Activated CD8-positive, alpha-beta memory T cell treated with anti-CD3 and anti-CD28 coated beads for 4 hours (primary cell): Measurements from ENCODE around the gene TBC1D5.
"Not testable (repeated sequence)": the region's sequence is repeated elsewhere in the genome, so short reads cannot be mapped to it uniquely, and the experiment has no call there.

ENCODE experiments used
- DNase-seq, 2 donors: peaks; one replicate each; pipeline ENCODE4 v3.0.0-alpha.2; 2020; ENCODE audit warnings: low read depth in 2 of 2

Gene TBC1D5

GRCh38 chr3:17749281-17749680 is 6.8 kb upstream of the TBC1D5 start:
- DNase-seq: no peak

GRCh38 chr3:17747890-17748247 is 5.4 kb upstream of the TBC1D5 start:
- no peak for DNase-seq

GRCh38 chr3:17747174-17747889 is 4.9 kb upstream of the TBC1D5 start:
- DNase-seq: no peak

GRCh38 chr3:17745894-17746293 is 3.5 kb upstream of the TBC1D5 start:
- DNase-seq: no peak

DNA sequence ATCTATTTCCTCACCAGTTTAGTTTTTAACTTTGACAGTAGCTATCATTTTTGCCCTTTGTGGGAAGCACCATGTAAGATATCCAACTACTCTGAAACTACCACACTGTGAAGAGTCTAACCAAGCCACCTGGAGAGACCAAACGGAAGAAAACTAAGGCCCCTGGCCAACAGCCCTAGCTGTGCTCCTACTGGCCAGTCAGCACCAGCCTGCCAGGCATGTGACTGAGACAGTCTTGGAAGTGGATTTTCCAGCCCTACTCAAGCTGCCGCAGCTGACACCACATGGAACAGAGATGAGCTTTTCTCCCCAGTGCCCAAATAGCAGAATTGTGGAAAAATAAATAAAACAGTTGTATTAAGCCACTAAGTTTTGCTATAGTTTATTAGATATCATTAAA is 2.9 kb upstream of the TBC1D5 start:
- no peak for DNase-seq

GRCh38 chr3:17744693-17745092 is 2.3 kb upstream of the TBC1D5 start:
- no peak for DNase-seq

DNA sequence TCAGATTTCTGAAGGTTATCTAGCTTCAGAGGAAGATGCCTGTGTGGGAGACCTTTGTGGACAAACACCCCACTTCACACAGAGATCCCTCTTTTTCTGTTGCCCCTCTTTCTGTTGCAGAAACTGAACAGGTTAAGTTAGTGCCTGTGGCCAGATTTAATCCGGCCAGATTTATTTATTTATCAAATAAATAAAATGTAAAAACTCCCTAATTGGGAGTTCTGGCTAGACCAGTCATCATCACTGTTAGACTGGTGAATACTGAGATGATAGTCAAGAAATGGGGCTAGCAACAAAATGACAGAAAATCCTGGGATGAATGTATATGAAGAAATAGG is 1.2 kb upstream of the TBC1D5 start:
- DNase-seq: no peak

- no peak for DNase-seq
These were observed 638 bp upstream of the TBC1D5 start for GRCh38 chr3:17742880-17743657.

DNA sequence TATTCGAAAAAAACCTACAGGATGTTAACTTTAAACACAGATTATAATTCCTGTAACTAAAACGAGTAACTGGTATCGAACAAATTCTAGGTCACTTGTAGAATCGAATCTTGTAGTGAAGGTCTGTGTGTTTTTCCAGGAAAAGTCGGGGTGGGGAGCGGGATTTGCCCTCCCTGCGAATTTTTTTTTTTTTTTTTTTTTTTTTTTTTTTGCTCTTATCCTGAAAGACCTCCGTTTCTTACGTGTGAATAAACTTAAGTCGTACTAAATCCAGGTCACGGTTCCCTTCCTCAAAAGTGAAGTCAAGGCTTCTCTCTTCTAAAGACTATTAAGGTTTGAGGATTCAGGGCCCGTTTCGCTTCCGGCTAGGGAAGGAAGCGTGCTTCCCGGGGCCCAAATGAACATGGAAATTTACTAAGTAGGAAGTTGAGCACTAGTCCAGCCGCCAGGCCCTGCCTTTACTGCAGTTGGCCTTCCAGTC is 770 bp downstream of the TBC1D5 start:
- no peak for DNase-seq

DNA sequence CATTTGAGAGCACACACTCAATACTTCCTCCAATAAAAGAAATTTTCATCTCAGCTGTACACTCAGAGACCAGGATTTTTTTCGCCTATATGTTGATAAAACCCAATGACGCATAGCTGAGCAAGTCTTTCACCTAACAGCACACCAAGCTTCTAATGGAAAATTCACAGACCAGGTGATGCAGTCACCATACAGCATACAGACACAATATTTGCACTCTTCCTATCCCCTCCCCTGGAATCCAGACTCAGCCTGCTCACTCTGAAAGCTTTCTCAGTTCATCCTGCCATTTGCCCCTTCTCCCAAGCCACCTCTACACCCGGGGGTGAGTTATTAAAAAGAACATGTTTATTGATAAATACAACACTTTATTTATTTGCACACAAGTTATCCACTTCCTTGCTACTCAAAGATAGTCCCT is 1.7 kb downstream of the TBC1D5 start:
- DNase-seq: no peak

- DNase-seq: no peak
These were observed 3.5 kb downstream of the TBC1D5 start for GRCh38 chr3:17738921-17739320.

DNA sequence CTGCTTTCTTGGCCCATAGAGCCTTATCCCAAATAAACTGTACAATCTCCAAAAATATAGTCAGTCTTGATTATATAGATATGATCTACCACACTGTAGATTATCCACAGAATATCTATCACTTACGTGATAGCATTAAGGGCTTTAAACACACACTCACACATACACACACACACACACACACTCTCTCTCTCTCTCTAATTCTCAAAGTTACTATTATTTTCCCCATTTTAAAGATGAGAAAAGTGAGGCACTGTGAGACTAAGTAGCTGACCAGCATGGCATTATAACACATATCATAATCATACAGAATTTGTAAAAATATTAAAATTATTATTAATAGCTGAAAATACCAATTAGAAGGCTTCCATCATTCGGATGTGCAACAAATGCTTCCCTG is 4.2 kb downstream of the TBC1D5 start:
- DNase-seq: no peak

DNA sequence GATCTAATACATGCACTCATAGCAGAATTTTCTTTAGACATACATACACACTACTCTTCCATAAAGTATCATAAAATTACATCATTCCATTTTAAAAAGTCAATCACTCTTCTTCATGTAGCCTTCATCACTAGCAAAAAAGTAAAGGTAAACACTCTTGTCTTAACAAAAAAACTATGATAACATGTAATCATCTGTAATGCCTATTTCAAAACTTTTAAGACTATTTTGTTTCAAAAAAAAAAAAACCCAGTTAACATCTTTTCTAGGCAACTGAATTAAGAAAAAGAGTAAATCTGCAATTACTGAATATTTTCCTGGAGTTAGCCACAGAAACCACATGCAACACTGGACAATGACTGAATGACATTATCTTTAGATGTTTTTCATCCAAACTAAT is 4.8 kb downstream of the TBC1D5 start:
- no peak for DNase-seq

GRCh38 chr3:17735362-17735761 is 7.1 kb downstream of the TBC1D5 start:
- DNase-seq: not testable (repeated sequence)

GRCh38 chr3:17733768-17734167 is 8.7 kb downstream of the TBC1D5 start:
- DNase-seq: no peak

DNA sequence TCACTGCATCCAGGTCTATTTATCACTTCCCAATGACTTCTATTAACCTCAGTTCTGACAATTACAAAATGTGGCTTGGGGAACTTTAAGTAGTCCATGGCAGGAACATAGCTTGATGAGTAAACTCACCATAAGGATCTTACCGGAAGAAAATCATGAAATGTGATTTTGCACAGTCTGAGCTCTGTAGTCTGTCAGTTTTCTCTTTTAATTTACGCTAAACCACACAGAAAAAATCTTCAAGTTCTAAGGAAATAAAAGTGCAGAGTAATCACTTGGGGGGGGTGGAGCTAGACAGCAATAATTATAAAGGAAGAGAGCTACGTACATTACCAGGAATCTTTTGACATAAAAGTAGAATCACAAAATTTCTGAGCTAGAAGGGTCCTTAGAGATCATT is 9.2 kb downstream of the TBC1D5 start:
- DNase-seq: no peak

DNA sequence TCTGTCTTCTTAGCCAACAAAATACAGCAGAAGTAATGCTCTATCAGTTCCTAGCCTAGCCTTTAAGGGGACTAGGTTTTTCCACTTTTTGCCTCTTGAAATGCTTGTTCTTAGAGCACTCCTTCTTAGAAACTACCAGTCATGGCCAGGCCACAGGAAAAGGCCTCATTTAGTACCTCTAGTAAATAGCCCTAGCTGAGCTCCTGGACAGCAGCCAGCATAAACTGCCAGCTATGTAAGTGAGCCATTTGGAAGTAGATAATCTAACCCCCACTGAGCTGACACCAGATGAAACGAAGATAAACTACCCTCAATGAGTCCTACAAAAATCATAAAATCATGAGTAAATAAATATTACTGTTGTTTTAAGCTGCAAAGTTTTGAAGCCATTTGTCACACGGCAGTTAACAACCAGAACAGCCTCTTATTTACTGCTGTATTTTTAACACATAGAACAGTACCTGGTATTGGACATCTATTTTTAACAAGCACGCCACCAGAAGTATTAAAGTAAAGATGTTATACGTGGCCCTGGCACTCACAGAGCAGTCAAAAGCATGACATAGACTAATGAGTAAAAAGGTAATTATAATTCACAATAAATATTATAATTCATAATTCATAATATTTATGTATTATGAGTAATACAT is 12.0 kb downstream of the TBC1D5 start:
- DNase-seq: no peak

GRCh38 chr3:17726313-17726712 is 16.1 kb downstream of the TBC1D5 start:
- no peak for DNase-seq

GRCh38 chr3:17725844-17726243 is 16.6 kb downstream of the TBC1D5 start:
- DNase-seq: not testable (repeated sequence)

DNA sequence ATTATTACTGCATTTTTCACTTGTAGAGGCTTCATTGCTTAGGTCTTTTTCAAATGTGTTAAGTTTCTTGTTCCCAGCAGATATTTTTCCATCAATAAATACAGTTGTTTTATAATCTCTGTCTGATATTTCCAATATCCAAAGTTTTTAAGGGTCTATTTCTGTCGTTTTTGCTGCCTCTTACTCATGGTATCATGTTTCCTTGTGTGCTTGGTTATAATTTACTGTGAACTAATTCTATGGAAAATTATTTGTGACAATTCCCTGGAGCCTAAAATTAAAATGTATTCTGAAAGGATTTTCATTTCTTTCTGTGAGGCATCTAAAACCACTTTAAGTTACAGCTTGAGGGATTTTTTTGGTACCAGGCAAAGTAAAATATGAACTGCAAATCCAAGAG is 17.5 kb downstream of the TBC1D5 start:
- no peak for DNase-seq

DNA sequence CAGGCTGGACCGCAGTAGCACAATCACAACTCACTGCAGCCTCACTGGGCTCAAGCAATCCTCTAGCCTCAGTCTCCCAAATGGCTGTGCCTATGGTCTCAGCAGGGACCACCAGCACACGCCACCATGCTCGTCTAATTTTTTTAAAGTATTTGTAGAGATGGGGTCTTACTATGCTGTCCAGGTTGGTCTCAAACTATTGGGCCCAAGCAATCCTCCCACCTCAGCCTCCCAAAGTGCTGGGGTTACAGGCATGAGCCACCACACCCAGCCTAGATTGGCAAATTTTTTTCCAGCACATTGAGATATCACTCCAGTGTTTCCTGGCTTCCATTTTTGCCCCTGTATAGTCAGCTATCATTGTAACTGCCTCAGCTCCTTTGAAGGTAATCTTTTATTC is 18.3 kb downstream of the TBC1D5 start:
- no peak for DNase-seq

DNA sequence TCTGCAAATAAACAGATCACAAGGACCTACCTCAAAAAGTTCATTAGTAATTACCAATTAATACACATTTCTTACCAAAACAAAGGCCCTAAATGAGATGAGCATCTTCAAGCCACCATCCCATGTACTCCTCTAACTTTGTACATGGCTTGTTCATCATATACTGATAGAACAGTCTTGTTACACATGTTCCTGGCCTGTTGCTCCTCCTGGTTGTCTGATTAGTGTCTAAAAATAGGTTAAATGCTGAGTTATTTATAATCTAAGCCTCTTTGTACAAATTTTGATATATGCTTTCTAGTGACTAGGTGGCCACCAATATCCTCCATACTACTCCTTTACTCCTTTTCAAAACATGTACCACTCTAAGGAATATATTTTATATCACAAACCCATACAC is 25.0 kb downstream of the TBC1D5 start:
- no peak for DNase-seq

DNA sequence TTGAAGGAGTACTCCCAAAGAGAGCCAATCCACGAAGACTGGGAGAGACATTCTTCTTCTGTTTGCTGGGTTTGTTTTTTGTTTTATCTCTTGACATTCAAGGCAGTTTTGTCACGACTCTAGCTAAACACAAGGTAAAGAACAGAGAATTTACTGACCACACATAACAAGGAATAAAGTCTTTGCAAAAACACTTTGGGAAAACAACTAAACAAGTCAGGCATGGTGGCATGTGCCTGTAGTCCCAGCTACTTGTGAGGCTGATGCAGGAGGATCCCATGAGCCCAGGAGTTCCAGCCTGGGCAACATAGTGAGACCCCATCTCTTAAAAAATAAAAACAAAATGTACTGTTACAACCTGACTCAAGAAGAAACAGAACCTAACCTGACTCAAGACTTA is 28.0 kb downstream of the TBC1D5 start:
- DNase-seq: no peak
